Measurements from ENCODE around the gene VWF.
"Not testable (repeated sequence)": the region's sequence is repeated elsewhere in the genome, so short reads cannot be mapped to it uniquely, and the experiment has no call there.

Gene VWF

GRCh38 chr12:6154730-6155459, 30.4 kb upstream of the VWF start:
- DNase-seq (ENCODE audit: extremely low read depth, low read depth): no peak
- TF ChIP-seq, protein P1, sequence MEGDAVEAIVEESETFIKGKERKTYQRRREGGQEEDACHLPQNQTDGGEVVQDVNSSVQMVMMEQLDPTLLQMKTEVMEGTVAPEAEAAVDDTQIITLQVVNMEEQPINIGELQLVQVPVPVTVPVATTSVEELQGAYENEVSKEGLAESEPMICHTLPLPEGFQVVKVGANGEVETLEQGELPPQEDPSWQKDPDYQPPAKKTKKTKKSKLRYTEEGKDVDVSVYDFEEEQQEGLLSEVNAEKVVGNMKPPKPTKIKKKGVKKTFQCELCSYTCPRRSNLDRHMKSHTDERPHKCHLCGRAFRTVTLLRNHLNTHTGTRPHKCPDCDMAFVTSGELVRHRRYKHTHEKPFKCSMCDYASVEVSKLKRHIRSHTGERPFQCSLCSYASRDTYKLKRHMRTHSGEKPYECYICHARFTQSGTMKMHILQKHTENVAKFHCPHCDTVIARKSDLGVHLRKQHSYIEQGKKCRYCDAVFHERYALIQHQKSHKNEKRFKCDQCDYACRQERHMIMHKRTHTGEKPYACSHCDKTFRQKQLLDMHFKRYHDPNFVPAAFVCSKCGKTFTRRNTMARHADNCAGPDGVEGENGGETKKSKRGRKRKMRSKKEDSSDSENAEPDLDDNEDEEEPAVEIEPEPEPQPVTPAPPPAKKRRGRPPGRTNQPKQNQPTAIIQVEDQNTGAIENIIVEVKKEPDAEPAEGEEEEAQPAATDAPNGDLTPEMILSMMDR (IDR thresholded peaks at IDR 0.05; ENCODE audit: low read depth, low read length): no peak

DNA sequence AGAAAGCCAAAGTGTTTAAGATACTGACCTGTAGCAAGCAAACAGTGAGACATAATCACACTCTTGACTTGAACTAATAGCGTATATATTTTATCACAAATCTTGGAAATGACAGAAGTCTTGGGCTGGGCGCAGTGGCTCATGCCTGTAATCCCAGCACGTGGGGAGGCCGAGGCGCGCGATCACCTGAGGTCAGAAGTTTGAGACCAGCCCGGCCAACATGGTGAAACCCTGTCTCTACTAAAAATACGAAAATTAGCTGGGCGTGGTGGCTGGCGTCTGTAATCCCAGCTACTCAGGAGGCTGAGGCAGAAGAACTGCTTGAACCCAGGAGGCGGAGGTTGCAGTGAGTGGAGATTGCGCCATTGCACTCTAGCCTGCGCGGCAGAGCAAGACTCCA, 24.3 kb upstream of the VWF start:
- DNase-seq (ENCODE audit: extremely low read depth, low read depth): not testable (repeated sequence)

- DNase-seq (ENCODE audit: extremely low read depth, low read depth): no peak
Measured at GRCh38 chr12:6148061-6148460, 23.6 kb upstream of the VWF start.

GRCh38 chr12:6146951-6147350, 22.5 kb upstream of the VWF start:
- no peak for DNase-seq (ENCODE audit: extremely low read depth, low read depth)
- TF ChIP-seq, protein P1 (IDR thresholded peaks at IDR 0.05; ENCODE audit: low read depth, low read length): no peak

More at GRCh38 chr12:6148061-6148460, 23.6 kb upstream of the VWF start:
- TF ChIP-seq, protein P1 (IDR thresholded peaks at IDR 0.05; ENCODE audit: low read depth, low read length): no peak

GRCh38 chr12:6146509-6146908, 22.0 kb upstream of the VWF start:
- DNase-seq (ENCODE audit: extremely low read depth, low read depth): no peak
- TF ChIP-seq, protein P1 (IDR thresholded peaks at IDR 0.05; ENCODE audit: low read depth, low read length): no peak

DNA sequence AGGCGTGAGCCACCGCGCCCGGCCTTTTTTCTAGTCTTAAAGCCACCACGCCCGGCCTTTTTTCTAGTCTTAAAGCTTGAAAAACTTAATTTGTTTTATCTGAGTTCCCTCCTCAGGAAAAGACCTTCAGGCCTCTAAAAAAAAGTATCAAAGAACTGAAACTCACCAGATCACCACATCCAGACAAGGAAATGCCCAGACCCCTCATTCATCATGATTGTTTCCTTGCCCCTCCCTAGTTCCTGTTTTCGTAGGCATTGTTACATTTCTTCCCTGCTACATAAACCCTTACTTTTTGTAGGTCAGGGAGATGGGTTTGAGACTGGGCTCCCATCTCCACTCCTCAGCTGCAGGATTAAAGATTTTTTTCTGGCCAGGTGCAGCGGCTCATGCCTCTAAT, 21.1 kb upstream of the VWF start:
- no peak for DNase-seq (ENCODE audit: extremely low read depth, low read depth)
- TF ChIP-seq, protein P1 (IDR thresholded peaks at IDR 0.05; ENCODE audit: low read depth, low read length): no peak

DNA sequence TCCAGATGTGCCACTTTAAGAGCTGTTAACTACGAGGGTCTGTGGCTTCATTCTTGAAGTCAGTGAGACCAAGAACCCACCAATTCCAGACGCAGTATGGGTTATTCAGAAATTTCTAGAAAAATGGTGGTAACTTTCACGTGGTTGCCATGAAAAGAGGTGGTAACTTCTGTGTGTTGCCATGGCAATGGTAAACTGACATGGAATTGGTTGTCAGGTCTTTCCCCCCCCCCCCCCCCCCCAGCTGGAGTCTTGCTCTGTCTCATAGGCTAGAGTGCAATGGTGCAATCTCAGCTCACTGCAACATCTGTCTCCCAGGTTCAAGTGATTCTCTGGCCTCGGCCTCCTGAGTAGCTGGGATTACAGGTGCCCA, 18.8 kb upstream of the VWF start:
- TF ChIP-seq, protein P1 (IDR thresholded peaks at IDR 0.05; ENCODE audit: low read depth, low read length): no peak
- DNase-seq (ENCODE audit: extremely low read depth, low read depth): no peak

- DNase-seq (ENCODE audit: extremely low read depth, low read depth): not testable (repeated sequence)
Measured at GRCh38 chr12:6142368-6143302, 18.2 kb upstream of the VWF start.

- DNase-seq (ENCODE audit: extremely low read depth, low read depth): not testable (repeated sequence)
Measured at GRCh38 chr12:6141731-6142367, 17.4 kb upstream of the VWF start.

Data from AG09319 (cell line).